H9 (cell line): ENCODE measurements around the gene PALD1. TPM values are rescaled to one million over a fixed set of nuclear protein-coding genes. Genes with fewer than 3 reads are reported as not detected.

Experiments used
- DNase-seq: peaks from one replicate; pipeline ENCODE4 v3.0.0-alpha.2; 2017
- H2AFZ ChIP-seq: one replicate; pipeline ENCODE4 v1.6.1; 2013; ENCODE audit warnings: mild to moderate bottlenecking, low read length, control low read depth, moderate library complexity
- H2AK5ac ChIP-seq: 2 replicates; pipeline ENCODE4 v1.6.1; 2013; ENCODE audit warnings: low read length, control low read depth, mixed read lengths; ENCODE audit not compliant: insufficient read length
- H2BK120ac ChIP-seq: one replicate; pipeline ENCODE4 v1.6.1; 2013; ENCODE audit warnings: low read depth, mild to moderate bottlenecking, low read length, control low read depth, inconsistent platforms; ENCODE audit not compliant: poor library complexity, severe bottlenecking
- H2BK12ac ChIP-seq: 2 replicates; pipeline ENCODE4 v1.6.1; 2013; ENCODE audit warnings: low read length, control low read depth, mixed read lengths, low read depth; ENCODE audit not compliant: insufficient read length
- H2BK15ac ChIP-seq: 2 replicates; pipeline ENCODE4 v1.6.1; 2013; ENCODE audit warnings: low read depth, low read length, control low read depth
- H2BK20ac ChIP-seq: one replicate; pipeline ENCODE4 v1.6.1; 2013; ENCODE audit warnings: low read depth, mild to moderate bottlenecking, low read length, control low read depth, inconsistent platforms; ENCODE audit not compliant: poor library complexity, severe bottlenecking
- H2BK5ac ChIP-seq: 2 replicates; pipeline ENCODE4 v1.6.1; 2013; ENCODE audit warnings: low read length, control low read depth, mixed read lengths; ENCODE audit not compliant: insufficient read length
- H3K14ac ChIP-seq: 2 replicates; pipeline ENCODE4 v1.6.1; 2013; ENCODE audit warnings: low read length, control low read depth; ENCODE audit not compliant: insufficient read depth
- H3K18ac ChIP-seq: 2 replicates; pipeline ENCODE4 v1.6.1; 2013; ENCODE audit warnings: low read depth, mild to moderate bottlenecking, mixed read lengths, low read length, control low read depth; ENCODE audit not compliant: insufficient read length
- H3K23ac ChIP-seq: 2 replicates; pipeline ENCODE4 v1.6.1; 2013; ENCODE audit warnings: low read length, control low read depth, mixed read lengths, low read depth; ENCODE audit not compliant: insufficient read length
- H3K23me2 ChIP-seq: 2 replicates; pipeline ENCODE4 v1.6.1; 2013; ENCODE audit warnings: low read depth, mild to moderate bottlenecking, mixed read lengths, low read length, control low read depth; ENCODE audit not compliant: insufficient read length, poor library complexity, severe bottlenecking
- H3K27ac ChIP-seq: 2 replicates; pipeline ENCODE4 v1.5.1; 2013; ENCODE audit warnings: low read length, control low read depth, mixed read lengths, low read depth; ENCODE audit not compliant: insufficient read length
- H3K27me3 ChIP-seq: 2 replicates; pipeline ENCODE4 v1.6.1; 2013; ENCODE audit warnings: low read length, control low read depth, inconsistent platforms; ENCODE audit not compliant: insufficient read depth
- H3K4ac ChIP-seq: 2 replicates; pipeline ENCODE4 v1.6.1; 2013; ENCODE audit warnings: low read depth, mild to moderate bottlenecking, control low read depth, inconsistent platforms, low read length, moderate library complexity
- H3K4me1 ChIP-seq: 2 replicates; pipeline ENCODE4 v1.6.1; 2013; ENCODE audit warnings: low read length, control low read depth, inconsistent platforms; ENCODE audit not compliant: insufficient read depth
- H3K4me2 ChIP-seq: 2 replicates; pipeline ENCODE4 v1.6.1; 2013; ENCODE audit warnings: low read length, control low read depth, mixed read lengths; ENCODE audit not compliant: insufficient read length, insufficient read depth
- H3K56ac ChIP-seq: 2 replicates; pipeline ENCODE4 v1.6.1; 2013; ENCODE audit warnings: low read depth, mild to moderate bottlenecking, mixed read lengths, low read length, control low read depth; ENCODE audit not compliant: insufficient read length
- H3K79me1 ChIP-seq: 2 replicates; pipeline ENCODE4 v1.6.1; 2013; ENCODE audit warnings: low read depth, mild to moderate bottlenecking, moderate library complexity, low read length, control low read depth, inconsistent platforms; ENCODE audit not compliant: insufficient read depth, poor library complexity, severe bottlenecking
- H3K79me2 ChIP-seq: 2 replicates; pipeline ENCODE4 v1.6.1; 2013; ENCODE audit warnings: low read length, control low read depth, inconsistent platforms; ENCODE audit not compliant: insufficient read depth
- H3K9ac ChIP-seq: 2 replicates; pipeline ENCODE4 v1.6.1; 2013; ENCODE audit warnings: low read length, control low read depth, mixed read lengths; ENCODE audit not compliant: insufficient read length; ENCODE audit errors: extremely low read depth
- H3K9me3 ChIP-seq: one replicate; pipeline ENCODE4 v1.6.1; 2013; ENCODE audit warnings: low read depth, low read length, inconsistent platforms; ENCODE audit not compliant: control insufficient read depth
- H3T11ph ChIP-seq: one replicate; pipeline ENCODE4 v1.6.1; 2013; ENCODE audit warnings: mild to moderate bottlenecking, low read length, control low read depth, inconsistent platforms
- H4K20me1 ChIP-seq: one replicate; pipeline ENCODE4 v1.6.1; 2013; ENCODE audit not compliant: control insufficient read depth, insufficient read length, insufficient read depth
- H4K5ac ChIP-seq: 2 replicates; pipeline ENCODE4 v1.6.1; 2013; ENCODE audit warnings: low read depth, mild to moderate bottlenecking, mixed read lengths, low read length, control low read depth; ENCODE audit not compliant: insufficient read length
- H4K8ac ChIP-seq: replicated peaks from 2 replicates; pipeline ENCODE4 v1.6.1; 2013; ENCODE audit warnings: low read length, control low read depth, mixed read lengths, low read depth; ENCODE audit not compliant: insufficient read length
- H4K91ac ChIP-seq: 2 replicates; pipeline ENCODE4 v1.6.1; 2013; ENCODE audit warnings: low read depth, mild to moderate bottlenecking, moderate library complexity, mixed read lengths, low read length, control low read depth; ENCODE audit not compliant: insufficient read length
- H3K27ac Mint-ChIP-seq, 3 experiments: 2 replicates in 2 of 3; 3 replicates in 1 of 3; pipeline ENCODE4 v1.8.0; 2020 to 2021; ENCODE audit warnings: mixed read lengths in 3 of 3, mild to moderate bottlenecking in 1 of 3, moderate library complexity in 1 of 3
- H3K27me3 Mint-ChIP-seq: 2 replicates; pipeline ENCODE4 v1.8.0; 2021; ENCODE audit warnings: low read depth, mild to moderate bottlenecking, moderate library complexity, mixed read lengths
- H3K36me3 Mint-ChIP-seq, 3 experiments: 2 replicates in 2 of 3; 3 replicates in 1 of 3; pipeline ENCODE4 v1.8.0; 2020 to 2021; ENCODE audit warnings: low read depth in 3 of 3, mixed read lengths in 3 of 3; ENCODE audit not compliant: insufficient read depth in 1 of 3
- H3K4me1 Mint-ChIP-seq, 2 experiments: 2 replicates each; pipeline ENCODE4 v1.8.0; 2020; ENCODE audit warnings: mixed read lengths in 2 of 2
- H3K4me3 Mint-ChIP-seq, 2 experiments: 2 replicates in 1 of 2; 3 replicates in 1 of 2; pipeline ENCODE4 v1.8.0; 2020 to 2021; ENCODE audit warnings: mild to moderate bottlenecking in 2 of 2, mixed read lengths in 2 of 2, moderate library complexity in 1 of 2
- H3K9me3 Mint-ChIP-seq, 2 experiments: 2 replicates in 1 of 2; 3 replicates in 1 of 2; pipeline ENCODE4 v1.8.0; 2020; ENCODE audit warnings: mild to moderate bottlenecking in 2 of 2, mixed read lengths in 2 of 2, moderate library complexity in 1 of 2
- WGBS: extraction: QIAGEN DNeasy Blood & Tissue Kit; methylation state at CpG from one replicate; pipeline ENCODE4 v1.1.7; 2013; ENCODE audit warnings: missing lambda C conversion rate, low lambda C conversion rate, mixed read lengths; ENCODE audit not compliant: insufficient read length; ENCODE audit errors: extremely low coverage; 5-methylcytosine and 5-hydroxymethylcytosine counted together
- total RNA-seq: library from RNA; stranded (reverse); gene quantifications from 2 replicates; pipeline ENCODE4 v1.2.1, GENCODE V29; 2021
- TF ChIP-seq, protein P1 (sequence below): fragments of 200-600 bp; sonication (generic); conservative IDR thresholded peaks from 3 replicates; pipeline ENCODE4 v1.8.0; 2021; ENCODE audit warnings: antibody characterized with exemption, mild to moderate bottlenecking

Gene PALD1
- total RNA-seq, 1 experiment from 2014 or later = 21.1 TPM

DNA sequence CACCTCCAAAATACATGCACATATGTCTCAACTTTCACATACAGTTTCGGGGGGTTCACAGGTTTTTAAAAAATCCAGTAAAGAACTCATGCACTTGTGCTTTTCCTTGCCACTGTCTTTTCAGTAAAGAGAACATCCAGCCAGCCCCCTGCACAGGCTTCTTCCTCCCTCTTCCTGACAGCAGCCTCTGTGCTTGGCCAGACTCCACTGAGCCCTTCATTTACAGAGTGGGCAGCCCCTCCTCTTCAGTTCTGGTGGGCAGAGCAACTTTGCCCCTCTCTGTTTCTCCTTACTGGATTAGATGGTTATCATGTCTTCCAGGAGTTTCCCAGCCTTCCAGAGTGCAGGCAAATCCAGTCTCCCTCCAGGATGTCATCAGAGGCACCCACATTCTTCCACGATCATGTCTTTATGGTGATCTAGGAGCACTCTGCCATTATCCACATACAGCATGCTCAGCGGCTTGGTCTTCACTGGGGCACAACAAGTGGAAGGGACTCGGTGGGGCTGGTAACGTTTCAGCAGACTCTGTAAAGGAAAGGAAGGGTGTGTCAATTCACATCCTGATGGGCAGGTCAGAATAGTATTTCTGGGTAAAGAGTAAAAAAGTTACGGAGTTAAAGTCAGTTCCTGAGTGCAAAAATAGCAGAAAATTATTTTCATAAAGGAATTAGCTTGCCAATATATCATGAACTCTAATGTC, 45.9 kb upstream of the PALD1 start:
- H3K56ac ChIP-seq = no peak overlapping the region
- no peaks in the 10 kb centered on the region for H3K23me2 ChIP-seq
- H3K9me3 ChIP-seq = no peaks in the 10 kb centered on the region
- no CpG with 5 or more reads among the region's 6 CpGs for WGBS
- TF ChIP-seq, protein P1, sequence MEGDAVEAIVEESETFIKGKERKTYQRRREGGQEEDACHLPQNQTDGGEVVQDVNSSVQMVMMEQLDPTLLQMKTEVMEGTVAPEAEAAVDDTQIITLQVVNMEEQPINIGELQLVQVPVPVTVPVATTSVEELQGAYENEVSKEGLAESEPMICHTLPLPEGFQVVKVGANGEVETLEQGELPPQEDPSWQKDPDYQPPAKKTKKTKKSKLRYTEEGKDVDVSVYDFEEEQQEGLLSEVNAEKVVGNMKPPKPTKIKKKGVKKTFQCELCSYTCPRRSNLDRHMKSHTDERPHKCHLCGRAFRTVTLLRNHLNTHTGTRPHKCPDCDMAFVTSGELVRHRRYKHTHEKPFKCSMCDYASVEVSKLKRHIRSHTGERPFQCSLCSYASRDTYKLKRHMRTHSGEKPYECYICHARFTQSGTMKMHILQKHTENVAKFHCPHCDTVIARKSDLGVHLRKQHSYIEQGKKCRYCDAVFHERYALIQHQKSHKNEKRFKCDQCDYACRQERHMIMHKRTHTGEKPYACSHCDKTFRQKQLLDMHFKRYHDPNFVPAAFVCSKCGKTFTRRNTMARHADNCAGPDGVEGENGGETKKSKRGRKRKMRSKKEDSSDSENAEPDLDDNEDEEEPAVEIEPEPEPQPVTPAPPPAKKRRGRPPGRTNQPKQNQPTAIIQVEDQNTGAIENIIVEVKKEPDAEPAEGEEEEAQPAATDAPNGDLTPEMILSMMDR = no peak
- no peak overlapping the region for H2BK12ac ChIP-seq
- H3K27me3 Mint-ChIP-seq = no peaks in the 10 kb centered on the region; the same call in 1 of the 2 replicates
- H3K4me1 Mint-ChIP-seq = peaks cover 7 to 8% of the 10 kb centered on the region in 2 experiments
- H3K79me1 ChIP-seq = no peaks in the 10 kb centered on the region
- no peak overlapping the region for H3T11ph ChIP-seq
- H3K9me3 Mint-ChIP-seq = no peaks in the 10 kb centered on the region
- no peak overlapping the region for H3K27ac ChIP-seq
- no peak overlapping the region for H3K27ac Mint-ChIP-seq
- no peak overlapping the region for H3K18ac ChIP-seq
- H3K23ac ChIP-seq = no peak overlapping the region
- peaks cover 6% of the 10 kb centered on the region for H3K79me2 ChIP-seq
- H4K8ac ChIP-seq = no peak overlapping the region
- no peaks in the 10 kb centered on the region; the same call in 1 of the 2 replicates for H3K4me1 ChIP-seq
- no peak overlapping the region for H4K91ac ChIP-seq
- no peak overlapping the region for H2BK120ac ChIP-seq
- H2AK5ac ChIP-seq = no peak overlapping the region
- H3K27me3 ChIP-seq = no peaks in the 10 kb centered on the region
- peaks cover 6 to 91% (median 7%) of the 10 kb centered on the region in 3 experiments for H3K36me3 Mint-ChIP-seq
- H3K14ac ChIP-seq = no peak overlapping the region
- H2AFZ ChIP-seq = no peak overlapping the region
- no peak overlapping the region for H3K4me3 Mint-ChIP-seq
- no peaks in the 10 kb centered on the region for H4K20me1 ChIP-seq
- no peak for DNase-seq
- no peak overlapping the region for H2BK5ac ChIP-seq
- H3K4ac ChIP-seq = no peak overlapping the region
- no peak overlapping the region for H2BK15ac ChIP-seq
- H3K9ac ChIP-seq = no peak overlapping the region
- H2BK20ac ChIP-seq = no peak overlapping the region
- H3K4me2 ChIP-seq = no peak overlapping the region
- H4K5ac ChIP-seq = no peak overlapping the region
